Lung (tissue), 12 donors: ENCODE measurements around the gene KLK13. TPM values are rescaled to one million over a fixed set of nuclear protein-coding genes. Genes with fewer than 3 reads are reported as not detected.

Experiments used
- ATAC-seq: fragments of 200-7000 bp; cut with Tn5 transposase; one replicate; pipeline ENCODE4 v1.9.1; 2020; ENCODE audit warnings: moderate number of reproducible peaks; ENCODE audit not compliant: insufficient read depth, low FRiP score
- DNase-seq, 3 donors: peaks; one replicate each; pipeline ENCODE4 v3.0.0-alpha.2; 2013 to 2017
- H3K27ac ChIP-seq, 2 donors: one replicate each; pipeline ENCODE4 v1.5.1; 2013; ENCODE audit warnings: mild to moderate bottlenecking in 2 of 2, moderate library complexity in 2 of 2, control low read depth in 1 of 2, inconsistent platforms in 1 of 2, low read depth in 1 of 2, low read length in 1 of 2
- H3K27me3 ChIP-seq, 3 donors: one replicate each; pipeline ENCODE4 v1.5.1; 2013; ENCODE audit warnings: low read length in 2 of 3; ENCODE audit not compliant: control insufficient read depth in 3 of 3, insufficient read depth in 3 of 3
- H3K36me3 ChIP-seq, 4 donors: one replicate each; pipeline ENCODE4 v1.5.1; 2013; ENCODE audit warnings: low read length in 4 of 4, mild to moderate bottlenecking in 1 of 4, moderate library complexity in 1 of 4; ENCODE audit not compliant: control insufficient read depth in 4 of 4, insufficient read depth in 4 of 4
- H3K4me1 ChIP-seq, 5 donors: one replicate each; pipeline ENCODE4 v1.5.1; 2013; ENCODE audit warnings: low read length in 5 of 5, mild to moderate bottlenecking in 2 of 5, moderate library complexity in 1 of 5; ENCODE audit not compliant: control insufficient read depth in 5 of 5, insufficient read depth in 5 of 5
- H3K4me3 ChIP-seq: one replicate; pipeline ENCODE4 v1.5.1; 2013; ENCODE audit warnings: mild to moderate bottlenecking, control low read depth, moderate library complexity
- H3K9ac ChIP-seq, 2 donors: one replicate each; pipeline ENCODE4 v1.5.1; 2013; ENCODE audit warnings: low read length in 2 of 2, control low read depth in 1 of 2; ENCODE audit not compliant: insufficient read depth in 1 of 2
- H3K9me3 ChIP-seq, 4 donors: one replicate each; pipeline ENCODE4 v1.5.1; 2013; ENCODE audit warnings: low read length in 3 of 4, mild to moderate bottlenecking in 1 of 4, moderate library complexity in 1 of 4; ENCODE audit not compliant: control insufficient read depth in 4 of 4, insufficient read depth in 3 of 4
- WGBS, 2 donors: extraction: QIAGEN DNeasy Blood & Tissue Kit; methylation state at CpG; one replicate each; pipeline ENCODE4 v1.1.7; 2013; 5-methylcytosine and 5-hydroxymethylcytosine counted together
- polyA plus RNA-seq, 2 donors: library from polyadenylated mRNA; stranded (reverse); fragments of 200-250 nt; gene quantifications; one replicate each; pipeline ENCODE4 v1.2.1, GENCODE V29; 2013
- total RNA-seq, 2 donors: library from RNA; depleted of rRNA in 1 of 2; stranded (reverse); fragments of >200 nt in 1 of 2; gene quantifications; one replicate each; pipeline ENCODE4 v1.2.1, GENCODE V29; 2014 to 2021
- TF ChIP-seq, protein P1 (sequence below): IDR thresholded peaks from 2 replicates; pipeline ENCODE4 v1.5.1; 2012; ENCODE audit warnings: mild to moderate bottlenecking; ENCODE audit errors: control extremely low read depth, extremely low read depth
- donor health status: control.
- donor health status: control.
- donor health status: Bipolar disorder and iron deficiency.
- donor health status: healthy.
- donor health status: DM: yes; HTN: yes; CAD: no.

The KLK13 gene
- total and polyA plus RNA-seq, 4 donors: 0.65 to 9.3 (median 3.1) TPM

- ATAC-seq: no peak
- WGBS, 2 donors: 79 to 89% methylated on average over 5 of the region's 5 CpGs
- DNase-seq: no peak
- TF ChIP-seq, protein P1, sequence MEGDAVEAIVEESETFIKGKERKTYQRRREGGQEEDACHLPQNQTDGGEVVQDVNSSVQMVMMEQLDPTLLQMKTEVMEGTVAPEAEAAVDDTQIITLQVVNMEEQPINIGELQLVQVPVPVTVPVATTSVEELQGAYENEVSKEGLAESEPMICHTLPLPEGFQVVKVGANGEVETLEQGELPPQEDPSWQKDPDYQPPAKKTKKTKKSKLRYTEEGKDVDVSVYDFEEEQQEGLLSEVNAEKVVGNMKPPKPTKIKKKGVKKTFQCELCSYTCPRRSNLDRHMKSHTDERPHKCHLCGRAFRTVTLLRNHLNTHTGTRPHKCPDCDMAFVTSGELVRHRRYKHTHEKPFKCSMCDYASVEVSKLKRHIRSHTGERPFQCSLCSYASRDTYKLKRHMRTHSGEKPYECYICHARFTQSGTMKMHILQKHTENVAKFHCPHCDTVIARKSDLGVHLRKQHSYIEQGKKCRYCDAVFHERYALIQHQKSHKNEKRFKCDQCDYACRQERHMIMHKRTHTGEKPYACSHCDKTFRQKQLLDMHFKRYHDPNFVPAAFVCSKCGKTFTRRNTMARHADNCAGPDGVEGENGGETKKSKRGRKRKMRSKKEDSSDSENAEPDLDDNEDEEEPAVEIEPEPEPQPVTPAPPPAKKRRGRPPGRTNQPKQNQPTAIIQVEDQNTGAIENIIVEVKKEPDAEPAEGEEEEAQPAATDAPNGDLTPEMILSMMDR: no peak
- no peak overlapping the region for H3K9ac ChIP-seq
- H3K27me3 ChIP-seq: peaks cover 0 to 4% (median under 1%) of the 10 kb centered on the region in 3 donors
- H3K36me3 ChIP-seq: no peaks in the 10 kb centered on the region
- no peak overlapping the region for H3K4me3 ChIP-seq
- H3K27ac ChIP-seq: no peak overlapping the region
- H3K4me1 ChIP-seq: no peaks in the 10 kb centered on the region
- H3K9me3 ChIP-seq: peaks cover 0 to 5% (median 3%) of the 10 kb centered on the region in 4 donors
These were observed 5.6 kb upstream of the KLK13 start for GRCh38 chr19:51070334-51071094.

DNA sequence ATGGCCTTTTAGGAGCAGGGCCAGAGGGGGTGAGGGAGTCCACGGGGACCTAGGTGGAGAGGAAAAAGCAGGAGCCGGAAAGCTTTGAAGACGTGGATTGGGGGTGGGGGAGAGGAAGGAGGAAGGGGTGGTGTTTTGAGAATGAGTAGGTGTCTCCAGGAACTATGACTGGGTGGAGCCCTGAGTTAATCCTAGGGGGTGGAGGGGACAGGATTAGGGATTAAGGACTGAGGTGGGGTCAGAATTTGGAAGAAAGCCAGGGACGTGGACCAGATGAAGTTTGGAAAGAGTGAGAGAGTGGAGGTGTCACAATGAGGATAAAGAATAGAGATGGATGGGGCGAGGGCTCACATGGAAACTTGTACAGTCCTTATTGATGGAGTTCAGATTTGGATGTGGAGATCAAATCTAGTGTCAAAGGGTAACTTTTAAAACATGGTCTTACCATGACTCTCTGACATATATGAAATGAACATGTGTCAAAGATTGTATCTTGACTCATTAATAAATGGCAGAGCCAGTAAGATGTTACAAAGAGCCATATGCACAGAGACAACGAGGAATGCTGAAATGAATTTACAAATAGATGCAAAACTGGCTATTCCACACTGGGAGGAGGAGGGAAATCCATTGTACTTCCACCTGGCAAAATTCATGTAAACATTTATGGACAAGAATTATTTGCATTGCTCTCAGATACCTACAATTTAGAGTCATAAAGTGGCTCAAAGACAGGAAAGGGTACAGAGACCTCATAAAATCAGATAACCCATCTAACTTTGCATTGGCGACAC lies 1.7 kb upstream of the KLK13 start:
- H3K4me3 ChIP-seq: no peak overlapping the region
- H3K27me3 ChIP-seq: peaks cover 0 to 6% (median 5%) of the 10 kb centered on the region in 3 donors
- 64 to 68% methylated on average over 7 of the region's 7 CpGs for WGBS, 2 donors
- ATAC-seq (no peak), DNase-seq (no peak)
- no peak overlapping the region for H3K9ac ChIP-seq
- H3K9me3 ChIP-seq: peaks cover 0 to 11% (median 0%) of the 10 kb centered on the region in 4 donors
- TF ChIP-seq, protein P1: no peak
- H3K36me3 ChIP-seq: no peaks in the 10 kb centered on the region
- H3K4me1 ChIP-seq: peaks cover 0 to 1% (median 0%) of the 10 kb centered on the region in 5 donors
- H3K27ac ChIP-seq: no peak overlapping the region

DNA sequence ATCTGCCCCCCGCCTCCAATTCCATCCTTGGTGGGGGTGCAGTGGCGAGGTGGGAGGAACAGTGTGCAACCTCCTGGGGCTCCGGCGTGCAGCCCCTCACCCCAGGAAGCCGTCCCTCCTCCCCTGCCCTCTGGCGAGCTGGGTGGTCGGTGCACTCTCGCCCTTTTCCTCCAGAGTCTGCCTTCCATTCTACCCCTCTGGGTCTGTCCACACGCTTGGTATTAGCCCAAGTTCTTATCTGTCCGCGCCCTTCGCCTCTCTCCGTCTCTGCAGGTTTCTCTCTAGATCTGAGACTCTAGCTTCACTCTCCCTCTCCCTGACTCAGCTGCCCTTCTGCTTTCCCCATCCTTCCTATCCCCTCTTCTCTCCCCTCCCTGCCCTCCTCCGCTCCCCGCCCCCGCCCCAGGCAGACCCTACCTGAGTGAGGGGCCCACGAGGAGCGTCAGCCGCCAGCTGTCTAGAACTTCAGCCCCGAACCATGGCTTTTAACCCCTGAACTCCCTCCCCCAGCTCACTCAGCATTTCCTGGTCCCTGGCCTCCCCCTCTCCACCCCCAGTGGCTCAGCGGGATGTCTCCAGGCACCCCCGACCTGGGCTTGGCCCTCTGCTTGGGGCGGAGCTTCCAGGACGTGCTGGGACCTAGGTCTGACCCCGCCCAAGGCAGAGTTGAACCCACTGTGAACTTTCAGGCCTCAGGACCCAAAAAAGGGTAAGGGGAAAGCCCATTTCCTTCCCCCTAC lies 499 bp upstream of the KLK13 start:
- ATAC-seq: no peak
- TF ChIP-seq, protein P1: no peak
- H3K9me3 ChIP-seq: peaks cover 0 to 11% (median 0%) of the 10 kb centered on the region in 4 donors
- H3K4me1 ChIP-seq: peaks cover 0 to 1% (median 0%) of the 10 kb centered on the region in 5 donors
- H3K9ac ChIP-seq: no peak overlapping the region
- peaks cover 0 to 6% (median 5%) of the 10 kb centered on the region in 3 donors for H3K27me3 ChIP-seq
- WGBS, 2 donors: 11 to 12% methylated on average over 25 of the region's 25 CpGs
- no peaks in the 10 kb centered on the region for H3K36me3 ChIP-seq
- peak in 1 of 3 donors; percentile 3 for DNase-seq
- H3K27ac ChIP-seq: no peak overlapping the region
- no peak overlapping the region for H3K4me3 ChIP-seq
